GM19239 (cell line): ENCODE results near the gene CES2.

Source experiments
- DNase-seq: peaks from one replicate; pipeline ENCODE4 v3.0.0; 2011; ENCODE audit warnings: low spot score; ENCODE audit not compliant: insufficient read length
- FAIRE-seq: peaks from 2 replicates; lab custom pipeline; 2011; peaks lifted over from hg19 to GRCh38; lab: Jason Lieb, UNC

Gene CES2

DNA sequence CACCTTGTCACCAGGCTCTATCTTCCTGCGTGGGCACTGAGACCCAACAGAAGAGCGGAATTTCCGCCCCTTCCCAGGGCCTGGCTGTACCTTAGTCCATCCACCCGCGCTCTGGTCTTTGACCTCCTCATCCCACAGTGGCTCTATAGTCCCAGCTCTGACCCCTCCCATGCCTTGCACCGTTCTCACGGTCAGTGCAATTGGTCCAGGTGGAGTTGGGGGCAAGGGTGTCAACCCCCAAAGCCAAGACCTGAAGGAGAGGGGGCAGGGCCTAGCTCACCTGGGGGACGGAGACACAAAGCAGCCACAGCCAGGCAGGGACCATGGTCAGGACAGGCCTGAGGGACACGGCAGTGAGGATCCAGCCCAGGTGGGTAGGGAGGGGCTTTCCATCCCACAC is 17.6 kb upstream of the CES2 start:
- FAIRE-seq = no peak
- no peak for DNase-seq

DNA sequence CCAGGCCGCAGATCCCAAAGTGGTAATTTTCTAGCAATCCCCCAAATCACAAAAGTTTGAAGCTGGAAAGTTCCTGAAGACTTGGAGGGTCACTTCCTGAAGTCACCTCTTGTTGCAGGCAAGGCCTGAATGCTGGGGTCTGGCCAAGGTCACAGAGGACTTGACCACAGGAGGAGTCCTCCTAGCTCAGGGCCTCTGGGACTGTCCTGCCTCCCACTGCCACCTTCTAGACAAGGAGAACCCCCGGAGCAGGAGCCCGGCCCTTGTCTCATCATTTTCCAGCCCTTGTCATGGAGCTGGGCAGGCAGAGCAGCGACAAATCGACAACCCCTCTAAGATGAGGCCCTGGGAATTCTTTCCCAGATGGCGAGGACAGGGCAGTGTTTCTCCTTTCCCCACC is 17.0 kb upstream of the CES2 start:
- DNase-seq (no peak), FAIRE-seq (no peak)

DNA sequence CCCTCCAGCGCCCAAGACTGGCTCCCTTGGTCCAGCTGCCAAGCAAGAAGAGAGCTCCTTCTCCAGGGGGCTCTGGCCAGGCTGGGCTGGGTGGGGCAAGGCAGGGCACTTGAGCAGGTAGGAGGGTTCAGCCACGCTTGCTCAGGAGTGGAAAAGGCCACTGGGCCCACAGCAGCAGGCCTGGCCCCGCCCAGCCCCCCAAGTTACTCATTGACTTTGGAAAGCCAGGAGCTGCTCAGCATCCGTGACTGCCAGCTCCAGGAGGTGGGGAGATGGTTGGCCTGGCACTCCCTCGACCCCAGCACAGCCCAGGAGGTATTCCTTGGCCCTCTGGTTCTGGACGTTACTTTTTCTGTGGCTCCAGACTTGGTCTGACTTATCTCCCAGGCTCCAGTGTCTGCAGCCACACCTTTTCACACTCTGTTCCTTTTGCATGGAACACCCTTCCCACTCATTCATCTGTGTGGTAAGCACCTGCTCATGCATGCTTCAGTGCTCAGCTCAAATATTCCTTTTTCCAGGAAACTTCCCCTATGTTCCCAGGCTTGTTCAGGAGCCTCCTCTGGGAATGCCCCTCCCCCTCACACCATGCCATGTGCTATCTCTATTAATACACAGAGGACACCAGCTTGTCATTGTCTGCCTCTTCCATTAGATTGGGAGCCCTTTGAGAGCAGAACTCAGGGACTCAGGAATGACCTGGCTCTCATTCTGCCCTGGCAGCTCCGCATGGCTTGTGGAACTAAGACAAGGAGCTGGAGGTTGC is 16.3 kb upstream of the CES2 start, which contains the start of gene CDH16:
TSS of gene CDH16 (minus strand) at position 83 of the 766 bp plus-strand sequence. CDS start 820 bp downstream, outside the sequence.
- FAIRE-seq (no peak), DNase-seq (no peak)

DNA sequence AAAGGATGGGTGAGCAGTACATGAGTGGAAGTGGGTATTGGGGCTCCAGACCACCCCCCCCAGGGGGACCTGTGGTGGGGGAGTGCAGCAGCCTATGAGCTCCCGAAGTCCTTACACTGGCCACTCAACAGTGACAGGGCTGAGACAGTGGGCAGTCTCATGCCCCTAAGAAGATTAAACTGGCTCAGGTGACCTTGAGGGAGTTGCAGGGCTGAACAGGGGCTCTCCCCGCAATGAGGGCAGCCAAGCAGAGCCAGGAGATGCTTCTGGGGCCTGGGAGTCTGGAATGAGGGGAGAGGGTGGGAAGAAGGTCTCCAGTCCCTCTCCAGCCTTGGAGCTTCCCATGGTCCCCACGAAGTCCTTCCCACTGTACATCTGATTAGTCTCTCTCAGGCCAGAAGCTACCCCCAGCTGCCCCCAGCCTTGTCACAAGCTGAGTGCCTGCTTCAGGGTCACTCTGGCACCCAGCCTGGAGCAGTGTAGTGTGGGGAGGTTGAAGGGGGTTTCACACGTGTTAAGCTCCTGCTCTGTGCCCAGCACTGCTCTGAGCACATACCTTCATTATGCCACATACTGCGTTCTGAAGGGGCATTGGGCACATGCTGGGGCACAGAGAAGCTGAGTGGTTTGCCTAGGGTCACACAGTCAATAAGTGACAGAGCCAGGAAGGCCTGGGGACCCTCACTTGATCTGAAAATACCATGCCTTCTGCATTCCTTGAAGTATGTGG is 15.6 kb upstream of the CES2 start:
- DNase-seq = no peak
- no peak for FAIRE-seq

GRCh38 chr16:66920299-66920590 is 15.1 kb upstream of the CES2 start:
- no peak for FAIRE-seq
- no peak for DNase-seq

DNA sequence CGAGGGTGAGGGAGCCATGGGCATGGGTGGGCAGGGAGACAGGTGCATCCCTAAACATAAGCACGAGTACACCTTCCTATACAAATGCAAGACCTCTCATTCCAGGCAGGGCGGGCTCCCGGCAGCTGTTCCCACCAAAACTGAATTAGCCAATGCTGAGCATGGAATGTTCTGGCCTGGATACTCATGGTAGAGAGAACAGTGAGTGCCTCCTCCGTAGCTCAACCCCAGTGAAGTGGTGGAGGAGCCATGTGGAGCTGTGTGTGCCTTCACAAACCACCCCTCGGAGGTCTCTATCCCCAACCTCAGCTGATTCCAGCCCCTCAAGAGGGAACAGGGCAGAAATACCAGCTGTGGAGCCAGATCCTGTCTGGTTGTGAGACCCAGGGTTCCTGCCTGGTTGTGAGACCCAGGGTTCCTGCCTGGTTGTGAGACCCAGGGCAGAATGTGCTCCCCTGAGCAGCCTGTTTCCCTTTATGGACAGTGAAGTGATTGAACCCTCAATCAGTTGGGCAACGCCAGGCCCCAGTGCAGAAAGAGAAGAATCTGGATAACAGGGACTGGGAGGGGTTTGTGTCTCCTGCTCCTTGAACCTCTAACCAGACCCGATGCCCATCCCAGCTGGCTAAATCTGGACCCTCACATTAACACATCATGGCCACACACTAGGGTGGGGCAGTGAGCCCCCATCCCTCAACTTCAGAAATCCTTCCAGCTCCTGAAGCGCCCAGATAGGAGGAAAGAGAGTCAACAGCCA is 14.2 kb upstream of the CES2 start:
- FAIRE-seq (no peak), DNase-seq (no peak)

- DNase-seq (no peak), FAIRE-seq (no peak)
These were observed 13.4 kb upstream of the CES2 start for GRCh38 chr16:66921729-66922450.

DNA sequence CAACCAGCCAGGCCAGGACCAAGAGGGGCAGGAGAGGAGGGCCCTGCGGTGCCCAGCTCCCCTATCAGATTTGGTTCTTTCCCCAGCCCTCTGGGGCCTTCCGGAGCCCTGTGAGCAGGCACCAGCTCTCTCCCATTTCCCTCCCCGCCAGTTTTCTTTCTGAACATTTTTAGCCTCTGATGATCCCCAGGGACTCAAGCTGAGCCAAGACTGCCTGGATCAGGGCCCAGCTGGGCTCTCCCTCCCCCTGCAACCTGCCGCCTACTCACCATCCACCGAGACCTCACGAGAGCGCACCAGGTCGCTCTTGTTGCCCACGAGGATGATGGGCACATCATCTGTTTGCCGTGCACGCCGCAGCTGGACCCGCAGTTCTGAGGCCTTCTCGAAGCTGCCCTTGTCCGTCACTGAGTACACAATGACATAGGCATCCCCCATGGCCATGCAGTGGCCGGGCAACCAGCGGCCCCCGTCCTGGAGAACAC is 12.0 kb upstream of the CES2 start:
- DNase-seq (no peak), FAIRE-seq (no peak)

GRCh38 chr16:66923866-66924265 is 11.4 kb upstream of the CES2 start:
- FAIRE-seq (no peak), DNase-seq (no peak)

GRCh38 chr16:66924527-66925321 is 10.6 kb upstream of the CES2 start:
- FAIRE-seq (peak; percentile 35), DNase-seq (peak; percentile 65)

GRCh38 chr16:66925322-66925840 is 9.9 kb upstream of the CES2 start, which contains the start of gene RRAD:
TSS of gene RRAD (minus strand) at chr16:66925535. CDS start at chr16:66925179, 356 bp downstream.
- no peak for DNase-seq
- FAIRE-seq = no peak

- DNase-seq (no peak), FAIRE-seq (no peak)
These were observed 9.0 kb upstream of the CES2 start for GRCh38 chr16:66926171-66926947.

GRCh38 chr16:66926961-66927436 is 8.3 kb upstream of the CES2 start:
- DNase-seq (no peak), FAIRE-seq (peak; percentile 14)

- FAIRE-seq (no peak), DNase-seq (no peak)
These were observed 7.2 kb upstream of the CES2 start for GRCh38 chr16:66927918-66928649.

DNA sequence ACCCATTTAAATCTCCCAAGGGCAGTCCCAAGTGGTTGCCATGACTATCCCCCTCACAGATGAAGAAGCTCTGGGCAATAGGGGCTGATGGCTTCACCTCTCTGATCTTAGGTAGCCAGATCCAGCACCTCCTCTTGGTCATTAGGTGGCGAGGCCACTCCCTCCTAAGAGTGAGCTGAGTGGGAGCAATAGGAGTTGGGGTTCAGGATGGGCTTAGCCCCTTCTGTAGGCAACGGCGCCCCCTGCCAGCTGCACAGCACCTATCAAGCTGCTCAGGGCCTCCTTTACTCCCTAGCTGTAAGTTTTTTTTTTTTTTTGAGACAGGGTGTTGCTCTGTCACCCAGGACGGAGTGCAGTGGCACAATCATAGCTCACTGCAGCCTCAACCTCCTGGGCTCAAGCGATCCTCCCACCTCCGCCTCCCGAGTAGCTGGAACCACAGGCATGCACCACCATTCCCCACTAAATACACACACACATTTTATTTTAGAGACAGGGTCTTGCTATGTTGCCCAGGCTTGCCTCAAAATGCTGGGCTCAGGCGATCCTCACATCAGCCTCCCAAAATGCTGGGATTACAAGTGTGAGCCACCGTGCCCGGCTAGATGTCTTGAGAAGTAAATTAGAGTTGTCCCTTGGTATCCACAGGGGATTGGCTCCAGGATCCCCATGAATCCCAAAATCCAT is 6.5 kb upstream of the CES2 start:
- DNase-seq (no peak), FAIRE-seq (peak; percentile 11)

GRCh38 chr16:66930189-66930588 is 5.1 kb upstream of the CES2 start:
- DNase-seq = no peak
- FAIRE-seq = no peak

GRCh38 chr16:66931665-66932064 is 3.7 kb upstream of the CES2 start:
- DNase-seq = no peak
- FAIRE-seq = no peak
